Measurements from ENCODE around the gene DPP9.

Gene DPP9

DNA sequence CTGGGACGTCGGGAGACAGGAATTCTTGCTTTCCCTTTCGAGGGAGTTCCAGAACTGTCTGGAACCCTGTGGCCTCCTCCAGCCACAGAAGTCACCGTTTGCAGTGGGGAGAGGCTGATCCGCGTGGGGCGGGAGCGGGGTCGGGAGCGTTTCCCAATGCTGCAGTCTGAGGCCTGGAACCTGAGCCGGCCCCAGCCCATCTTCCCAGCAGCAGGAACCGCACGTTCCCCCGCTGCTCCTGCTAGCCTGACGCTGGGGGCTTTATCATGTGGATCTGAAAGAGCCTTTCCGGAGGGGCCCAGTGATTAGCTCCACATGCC lies 13.4 kb downstream of the DPP9 start:
- H3K4me1 ChIP-seq (ENCODE audit: control insufficient read depth, insufficient read depth, low read length): no peaks in the 10 kb centered on the region
- no peak overlapping the region for H3K4me3 ChIP-seq (ENCODE audit: insufficient read depth, low read depth, low read length)
- WGBS, 2 experiments: 95% methylated on average over 16 of the region's 16 CpGs
- H3K27ac ChIP-seq (ENCODE audit: insufficient read depth, low read depth, low read length, poor library complexity, severe bottlenecking): no peak overlapping the region
- H3K27me3 ChIP-seq (ENCODE audit: control insufficient read depth, insufficient read depth, low read length, poor library complexity, severe bottlenecking): no peaks in the 10 kb centered on the region
- H3K9me3 ChIP-seq (ENCODE audit: control insufficient read depth, low read length): no peaks in the 10 kb centered on the region
- peaks cover 10% of the 10 kb centered on the region for H3K36me3 ChIP-seq (ENCODE audit: control insufficient read depth, insufficient read depth, low read length)

DNA sequence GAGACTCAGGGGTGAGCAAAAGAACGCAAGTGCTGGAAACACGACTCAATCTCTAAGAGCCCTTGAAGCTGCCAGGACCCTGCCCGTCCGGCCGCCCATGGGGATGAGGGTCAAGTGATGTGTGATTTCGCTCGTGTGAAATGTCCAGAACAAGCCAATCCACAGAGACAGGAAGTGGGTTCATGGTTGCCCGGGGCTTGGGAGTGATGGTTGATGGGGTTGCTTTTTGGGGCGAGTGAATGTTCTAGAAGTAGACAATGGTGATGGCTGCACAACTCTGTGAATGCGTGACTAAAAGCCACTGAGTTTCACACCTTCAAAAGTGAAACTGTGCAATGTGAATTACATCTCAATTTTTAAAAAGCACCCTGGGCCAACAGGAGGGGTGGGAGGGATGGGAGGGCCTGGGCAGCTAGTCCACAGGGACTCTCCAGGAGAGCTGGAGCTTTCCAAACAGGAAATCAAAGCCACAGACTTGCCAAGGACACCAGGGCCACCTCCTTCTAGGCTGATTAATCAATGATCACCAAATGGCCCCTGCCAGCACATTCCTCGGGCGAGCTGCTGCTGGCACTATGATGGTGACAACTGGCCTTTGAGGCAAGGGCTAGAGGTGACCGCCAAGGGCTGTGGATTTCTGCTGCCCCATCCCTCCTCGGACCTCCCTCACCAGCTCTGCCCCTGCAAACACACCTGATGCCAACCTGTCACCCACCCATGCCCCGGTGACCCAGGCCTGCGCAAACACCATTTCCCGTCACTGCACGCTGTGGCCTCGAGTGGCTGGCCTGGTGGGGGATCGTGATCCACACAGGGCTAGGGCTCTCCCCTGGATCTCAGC lies 14.0 kb downstream of the DPP9 start:
- Histone ChIP-seq H3K9me3 (ENCODE audit: control insufficient read depth, low read length) (no peaks in the 10 kb centered on the region), H3K27me3 (ENCODE audit: control insufficient read depth, insufficient read depth, low read length, poor library complexity, severe bottlenecking) (no peaks in the 10 kb centered on the region), H3K4me3 (ENCODE audit: insufficient read depth, low read depth, low read length) (no peak overlapping the region), H3K36me3 (ENCODE audit: control insufficient read depth, insufficient read depth, low read length) (peaks cover 10% of the 10 kb centered on the region), H3K4me1 (ENCODE audit: control insufficient read depth, insufficient read depth, low read length) (no peaks in the 10 kb centered on the region), H3K27ac (ENCODE audit: insufficient read depth, low read depth, low read length, poor library complexity, severe bottlenecking) (no peak overlapping the region)
- 96% methylated on average over 20 of the region's 20 CpGs for WGBS, 2 experiments

DNA sequence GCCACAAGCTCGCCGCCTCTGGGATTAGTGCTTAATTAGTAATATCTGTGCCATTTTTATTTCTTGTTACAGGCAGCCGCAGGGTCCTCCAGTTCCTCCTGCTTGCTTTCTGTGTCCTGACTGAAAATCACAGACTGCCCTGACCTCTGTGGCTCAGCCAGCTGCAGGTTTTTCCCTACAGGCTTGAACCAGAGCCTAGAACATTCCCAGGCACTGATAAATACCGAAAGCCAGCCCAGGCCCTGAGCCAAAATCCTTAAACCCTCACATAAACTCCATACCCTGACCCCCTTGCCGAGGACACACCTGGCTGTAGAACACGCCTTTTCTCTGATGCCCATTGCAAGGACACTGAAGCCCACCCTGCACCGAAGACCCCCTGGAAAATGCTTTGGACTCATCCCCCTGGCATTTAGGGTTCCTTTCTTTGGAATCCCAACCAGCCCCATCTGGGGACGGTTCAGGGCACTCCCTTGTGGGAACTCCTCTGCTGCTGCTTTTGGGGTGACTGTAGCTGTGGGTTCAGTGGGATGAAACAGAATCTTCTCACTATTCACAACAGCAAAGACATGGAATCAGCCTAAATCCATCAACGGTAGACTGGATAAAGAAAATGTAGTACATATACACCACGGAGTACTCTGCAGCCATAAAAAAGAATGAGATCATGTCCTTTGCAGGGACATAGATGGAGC lies 15.5 kb downstream of the DPP9 start:
- no peaks in the 10 kb centered on the region for H3K9me3 ChIP-seq (ENCODE audit: control insufficient read depth, low read length)
- H3K36me3 ChIP-seq (ENCODE audit: control insufficient read depth, insufficient read depth, low read length): peaks cover 5% of the 10 kb centered on the region
- WGBS, 2 experiments: 96% methylated on average over 10 of the region's 10 CpGs
- no peaks in the 10 kb centered on the region for H3K27me3 ChIP-seq (ENCODE audit: control insufficient read depth, insufficient read depth, low read length, poor library complexity, severe bottlenecking)
- no peaks in the 10 kb centered on the region for H3K4me1 ChIP-seq (ENCODE audit: control insufficient read depth, insufficient read depth, low read length)
- no peak overlapping the region for H3K27ac ChIP-seq (ENCODE audit: insufficient read depth, low read depth, low read length, poor library complexity, severe bottlenecking)
- no peak overlapping the region for H3K4me3 ChIP-seq (ENCODE audit: insufficient read depth, low read depth, low read length)

DNA sequence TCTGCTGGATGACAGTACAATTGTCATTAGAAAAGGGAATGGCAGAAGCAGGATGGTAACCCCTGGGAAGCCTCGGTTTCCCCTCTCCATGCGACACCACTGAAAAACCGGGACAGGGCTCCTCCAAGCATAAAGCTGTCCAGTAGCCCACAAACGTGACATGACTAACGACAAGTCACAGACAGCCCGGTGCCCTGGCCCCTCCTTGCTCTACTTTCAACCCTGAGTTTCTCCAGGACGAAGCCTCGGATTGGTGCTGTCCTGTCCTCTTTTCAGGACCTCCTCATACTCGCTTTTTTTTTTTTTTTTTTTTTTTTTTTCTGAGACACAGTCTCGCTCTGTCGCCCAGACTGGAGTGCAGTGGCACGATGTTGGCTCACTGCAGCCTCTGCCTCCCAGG lies 16.3 kb downstream of the DPP9 start:
- 93 to 94% methylated on average over 12 of the region's 12 CpGs for WGBS, 2 experiments
- H3K27me3 ChIP-seq (ENCODE audit: control insufficient read depth, insufficient read depth, low read length, poor library complexity, severe bottlenecking): no peaks in the 10 kb centered on the region
- no peaks in the 10 kb centered on the region for H3K9me3 ChIP-seq (ENCODE audit: control insufficient read depth, low read length)
- H3K4me3 ChIP-seq (ENCODE audit: insufficient read depth, low read depth, low read length): no peak overlapping the region
- no peaks in the 10 kb centered on the region for H3K4me1 ChIP-seq (ENCODE audit: control insufficient read depth, insufficient read depth, low read length)
- peaks cover 2% of the 10 kb centered on the region for H3K36me3 ChIP-seq (ENCODE audit: control insufficient read depth, insufficient read depth, low read length)
- H3K27ac ChIP-seq (ENCODE audit: insufficient read depth, low read depth, low read length, poor library complexity, severe bottlenecking): no peak overlapping the region

DNA sequence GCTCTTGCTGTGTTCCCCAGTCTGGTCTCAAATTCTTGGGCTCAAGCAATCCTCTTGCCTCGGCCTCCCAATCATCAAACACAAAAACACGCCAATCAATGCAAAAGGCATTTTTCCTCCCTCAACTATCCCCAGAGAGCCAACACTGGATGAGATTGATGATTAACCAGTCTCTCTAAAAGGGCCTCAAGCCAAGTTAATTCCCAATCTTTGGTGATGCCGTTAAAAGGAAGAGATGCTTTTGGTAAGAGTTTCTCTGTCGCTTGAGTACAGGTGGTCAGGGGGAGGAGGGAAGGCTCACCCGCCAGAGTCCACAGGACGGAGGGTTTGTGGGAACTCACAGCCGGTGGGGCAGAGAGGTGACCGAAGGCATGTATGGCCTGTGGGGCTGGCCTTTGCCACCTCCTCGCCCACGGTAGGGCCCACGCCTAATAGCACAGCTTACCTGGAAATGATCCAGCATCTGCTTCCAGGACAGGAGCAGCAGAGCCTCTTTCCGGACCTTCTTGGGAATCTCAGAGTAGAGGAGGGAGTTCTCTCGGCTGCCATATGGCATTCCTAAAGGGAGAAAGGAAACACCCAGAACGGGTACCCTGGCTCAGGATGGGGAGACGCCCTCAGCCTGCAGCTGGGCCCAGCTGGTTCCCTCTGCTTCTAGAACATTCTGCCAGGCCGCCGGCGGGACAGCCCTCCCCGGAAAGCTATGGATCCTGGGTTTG lies 18.1 kb downstream of the DPP9 start:
- H3K4me3 ChIP-seq (ENCODE audit: insufficient read depth, low read depth, low read length): no peak overlapping the region
- WGBS, 2 experiments: 94% methylated on average over 19 of the region's 19 CpGs
- no peaks in the 10 kb centered on the region for H3K4me1 ChIP-seq (ENCODE audit: control insufficient read depth, insufficient read depth, low read length)
- H3K36me3 ChIP-seq (ENCODE audit: control insufficient read depth, insufficient read depth, low read length): peaks cover 11% of the 10 kb centered on the region
- H3K27me3 ChIP-seq (ENCODE audit: control insufficient read depth, insufficient read depth, low read length, poor library complexity, severe bottlenecking): no peaks in the 10 kb centered on the region
- no peaks in the 10 kb centered on the region for H3K9me3 ChIP-seq (ENCODE audit: control insufficient read depth, low read length)
- H3K27ac ChIP-seq (ENCODE audit: insufficient read depth, low read depth, low read length, poor library complexity, severe bottlenecking): no peak overlapping the region

DNA sequence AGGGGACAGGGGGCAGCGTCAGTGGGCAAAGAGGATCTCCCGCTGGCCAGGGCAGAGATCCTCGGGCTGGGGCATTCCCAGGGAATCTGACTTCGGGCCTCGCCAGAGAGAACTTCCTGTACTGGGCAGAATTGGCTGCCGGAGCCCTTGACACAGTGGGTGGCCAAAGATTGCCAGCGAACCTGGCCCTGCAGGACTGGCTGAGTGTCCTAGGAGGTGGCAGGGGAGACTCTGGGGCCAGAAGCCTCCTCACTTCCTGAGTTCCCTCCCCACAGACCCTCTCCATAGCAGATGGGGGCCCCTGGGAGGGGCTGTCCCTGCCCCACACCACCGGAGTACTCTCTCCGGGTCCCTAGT lies 19.3 kb downstream of the DPP9 start:
- no peak overlapping the region for H3K27ac ChIP-seq (ENCODE audit: insufficient read depth, low read depth, low read length, poor library complexity, severe bottlenecking)
- 90 to 93% methylated on average over 9 of the region's 9 CpGs for WGBS, 2 experiments
- H3K4me3 ChIP-seq (ENCODE audit: insufficient read depth, low read depth, low read length): no peak overlapping the region
- H3K27me3 ChIP-seq (ENCODE audit: control insufficient read depth, insufficient read depth, low read length, poor library complexity, severe bottlenecking): no peaks in the 10 kb centered on the region
- no peaks in the 10 kb centered on the region for H3K9me3 ChIP-seq (ENCODE audit: control insufficient read depth, low read length)
- H3K36me3 ChIP-seq (ENCODE audit: control insufficient read depth, insufficient read depth, low read length): peaks cover 17% of the 10 kb centered on the region
- H3K4me1 ChIP-seq (ENCODE audit: control insufficient read depth, insufficient read depth, low read length): no peaks in the 10 kb centered on the region

DNA sequence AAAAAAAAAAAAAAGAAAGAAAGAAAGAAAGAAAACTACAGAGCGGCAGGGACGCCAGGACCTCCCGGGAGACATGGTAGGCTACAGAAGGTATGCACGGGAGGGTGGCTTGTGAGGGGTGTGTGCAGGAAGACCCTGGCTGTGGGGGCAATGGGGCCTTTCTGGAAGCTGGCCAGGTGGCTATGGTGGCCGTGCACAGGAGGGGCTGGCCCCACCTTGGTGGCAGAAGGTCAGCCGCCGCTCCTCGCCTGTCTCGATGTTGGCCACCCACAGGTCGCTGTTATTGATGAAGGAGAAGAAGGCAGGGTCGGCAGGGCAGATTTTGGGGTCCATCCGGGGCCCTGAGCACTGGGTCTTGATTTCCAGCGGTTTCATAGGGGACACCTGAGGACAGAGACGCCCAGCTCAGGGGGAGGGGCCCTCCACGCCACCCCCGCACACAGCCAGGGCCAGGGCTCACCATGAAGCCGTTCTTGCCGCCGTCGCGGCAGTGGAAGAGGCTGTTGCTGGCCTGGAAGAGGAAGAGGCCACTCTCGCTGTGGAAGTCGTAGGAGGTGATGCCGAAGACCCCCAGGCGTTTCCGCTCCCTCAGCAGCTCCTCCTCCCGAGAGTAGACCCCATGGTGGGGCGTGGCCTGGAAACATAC lies 19.8 kb downstream of the DPP9 start:
- WGBS, 2 experiments: 94 to 95% methylated on average over 28 of the region's 28 CpGs
- Histone ChIP-seq H3K36me3 (ENCODE audit: control insufficient read depth, insufficient read depth, low read length) (peaks cover 17% of the 10 kb centered on the region), H3K27ac (ENCODE audit: insufficient read depth, low read depth, low read length, poor library complexity, severe bottlenecking) (no peak overlapping the region), H3K9me3 (ENCODE audit: control insufficient read depth, low read length) (no peaks in the 10 kb centered on the region), H3K27me3 (ENCODE audit: control insufficient read depth, insufficient read depth, low read length, poor library complexity, severe bottlenecking) (no peaks in the 10 kb centered on the region), H3K4me3 (ENCODE audit: insufficient read depth, low read depth, low read length) (no peak overlapping the region), H3K4me1 (ENCODE audit: control insufficient read depth, insufficient read depth, low read length) (no peaks in the 10 kb centered on the region)

DNA sequence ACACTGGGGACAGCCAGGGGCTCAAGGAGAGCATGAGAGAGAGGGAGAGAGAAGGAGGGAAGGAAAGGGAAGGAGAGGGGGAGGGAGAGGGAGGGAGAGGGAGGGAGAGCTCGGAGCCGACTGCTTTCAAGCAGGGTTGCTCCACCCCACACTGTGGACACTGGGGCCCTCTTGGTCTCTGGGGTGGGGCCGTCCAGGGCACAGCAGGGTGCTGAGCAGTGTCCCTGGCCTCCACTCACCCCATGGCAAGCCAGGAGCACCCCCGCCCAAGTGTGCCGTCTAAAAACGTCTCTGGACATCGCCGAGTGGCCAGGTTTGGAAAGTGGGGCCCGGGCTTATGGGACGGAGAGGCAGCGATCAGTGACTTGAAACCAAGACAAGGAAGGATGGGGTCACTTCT lies 20.9 kb downstream of the DPP9 start:
- Histone ChIP-seq H3K27ac (ENCODE audit: insufficient read depth, low read depth, low read length, poor library complexity, severe bottlenecking) (no peak overlapping the region), H3K36me3 (ENCODE audit: control insufficient read depth, insufficient read depth, low read length) (peaks cover 17% of the 10 kb centered on the region), H3K9me3 (ENCODE audit: control insufficient read depth, low read length) (no peaks in the 10 kb centered on the region), H3K4me1 (ENCODE audit: control insufficient read depth, insufficient read depth, low read length) (no peaks in the 10 kb centered on the region), H3K4me3 (ENCODE audit: insufficient read depth, low read depth, low read length) (no peak overlapping the region), H3K27me3 (ENCODE audit: control insufficient read depth, insufficient read depth, low read length, poor library complexity, severe bottlenecking) (no peaks in the 10 kb centered on the region)
- WGBS, 2 experiments: 94% methylated on average over 11 of the region's 11 CpGs

DNA sequence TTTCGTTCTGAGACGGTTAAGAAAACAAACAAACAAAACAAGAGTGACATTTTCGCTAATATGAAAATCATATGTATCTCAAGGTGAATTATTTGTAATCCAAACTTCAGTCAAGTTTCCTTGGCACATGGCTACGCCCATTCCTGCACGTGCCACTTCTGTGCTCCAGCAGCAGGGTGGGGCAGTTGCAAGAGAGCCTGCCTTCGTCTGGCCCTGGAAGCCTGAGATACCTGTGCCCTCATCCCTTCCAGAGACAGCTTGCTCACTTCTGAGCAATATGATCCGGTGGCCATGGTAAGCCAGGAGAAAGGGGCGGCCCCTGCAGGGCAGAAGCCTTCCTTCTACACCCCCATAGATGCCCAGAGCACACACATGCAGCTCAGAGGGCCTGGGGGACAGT lies 22.1 kb downstream of the DPP9 start:
- Histone ChIP-seq H3K27me3 (ENCODE audit: control insufficient read depth, insufficient read depth, low read length, poor library complexity, severe bottlenecking) (no peaks in the 10 kb centered on the region), H3K4me3 (ENCODE audit: insufficient read depth, low read depth, low read length) (no peak overlapping the region), H3K27ac (ENCODE audit: insufficient read depth, low read depth, low read length, poor library complexity, severe bottlenecking) (no peak overlapping the region), H3K36me3 (ENCODE audit: control insufficient read depth, insufficient read depth, low read length) (peaks cover 21% of the 10 kb centered on the region), H3K9me3 (ENCODE audit: control insufficient read depth, low read length) (no peaks in the 10 kb centered on the region), H3K4me1 (ENCODE audit: control insufficient read depth, insufficient read depth, low read length) (no peaks in the 10 kb centered on the region)
- 93% methylated on average over 8 of the region's 8 CpGs for WGBS, 2 experiments

DNA sequence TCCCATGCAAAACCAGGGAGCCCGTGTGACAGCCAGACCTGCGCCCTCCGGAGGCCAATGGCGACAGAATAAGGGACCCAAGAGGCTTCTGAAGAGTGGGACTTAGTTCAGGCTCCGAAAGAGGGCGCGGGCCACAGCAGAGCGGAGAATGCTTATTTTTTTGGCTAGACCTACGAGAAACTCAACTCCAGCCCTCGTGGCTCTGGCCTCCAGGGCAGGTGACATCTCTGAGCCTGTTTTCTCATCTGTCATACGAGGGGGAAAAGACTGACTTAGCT lies 23.0 kb downstream of the DPP9 start:
- 91 to 93% methylated on average over 11 of the region's 11 CpGs for WGBS, 2 experiments

More for the DNA sequence above, 23.0 kb downstream of the DPP9 start:
- no peaks in the 10 kb centered on the region for H3K27me3 ChIP-seq (ENCODE audit: control insufficient read depth, insufficient read depth, low read length, poor library complexity, severe bottlenecking)
- peaks cover 21% of the 10 kb centered on the region for H3K36me3 ChIP-seq (ENCODE audit: control insufficient read depth, insufficient read depth, low read length)
- no peaks in the 10 kb centered on the region for H3K4me1 ChIP-seq (ENCODE audit: control insufficient read depth, insufficient read depth, low read length)
- H3K4me3 ChIP-seq (ENCODE audit: insufficient read depth, low read depth, low read length): no peak overlapping the region
- H3K9me3 ChIP-seq (ENCODE audit: control insufficient read depth, low read length): no peaks in the 10 kb centered on the region
- H3K27ac ChIP-seq (ENCODE audit: insufficient read depth, low read depth, low read length, poor library complexity, severe bottlenecking): no peak overlapping the region
